C4-2B (cell line): Measurements from ENCODE around the gene CUL2.

Experiments
- ZFX ChIP-seq: fragments of 450-650 bp; IDR thresholded peaks from 2 replicates; pipeline ENCODE4 v1.6.1; 2017
- TF ChIP-seq, protein P1 (sequence below): fragments of 450-650 bp; conservative IDR thresholded peaks from 2 replicates; pipeline ENCODE4 v1.5.1; 2017; ENCODE audit warnings: mild to moderate bottlenecking

DNA sequence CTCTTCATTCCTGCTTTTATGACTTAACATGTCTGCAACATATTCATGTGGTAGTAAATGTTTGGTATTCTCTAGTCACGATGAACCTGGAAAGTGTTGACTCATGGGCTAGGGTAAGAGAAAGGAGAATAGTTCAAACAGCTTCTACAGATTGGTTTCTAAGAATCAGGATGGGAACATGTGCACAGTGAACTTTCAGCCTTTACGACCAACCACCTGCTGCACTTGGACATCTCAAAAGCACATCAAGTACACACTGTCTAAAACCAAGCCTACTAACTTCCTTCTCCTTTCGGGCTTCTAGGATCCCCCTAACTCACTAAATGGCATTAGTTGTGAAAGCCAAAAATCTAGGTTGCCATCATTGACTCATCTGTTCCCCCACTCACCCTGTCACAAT, 85.5 kb downstream of the CUL2 start:
- TF ChIP-seq, protein P1, sequence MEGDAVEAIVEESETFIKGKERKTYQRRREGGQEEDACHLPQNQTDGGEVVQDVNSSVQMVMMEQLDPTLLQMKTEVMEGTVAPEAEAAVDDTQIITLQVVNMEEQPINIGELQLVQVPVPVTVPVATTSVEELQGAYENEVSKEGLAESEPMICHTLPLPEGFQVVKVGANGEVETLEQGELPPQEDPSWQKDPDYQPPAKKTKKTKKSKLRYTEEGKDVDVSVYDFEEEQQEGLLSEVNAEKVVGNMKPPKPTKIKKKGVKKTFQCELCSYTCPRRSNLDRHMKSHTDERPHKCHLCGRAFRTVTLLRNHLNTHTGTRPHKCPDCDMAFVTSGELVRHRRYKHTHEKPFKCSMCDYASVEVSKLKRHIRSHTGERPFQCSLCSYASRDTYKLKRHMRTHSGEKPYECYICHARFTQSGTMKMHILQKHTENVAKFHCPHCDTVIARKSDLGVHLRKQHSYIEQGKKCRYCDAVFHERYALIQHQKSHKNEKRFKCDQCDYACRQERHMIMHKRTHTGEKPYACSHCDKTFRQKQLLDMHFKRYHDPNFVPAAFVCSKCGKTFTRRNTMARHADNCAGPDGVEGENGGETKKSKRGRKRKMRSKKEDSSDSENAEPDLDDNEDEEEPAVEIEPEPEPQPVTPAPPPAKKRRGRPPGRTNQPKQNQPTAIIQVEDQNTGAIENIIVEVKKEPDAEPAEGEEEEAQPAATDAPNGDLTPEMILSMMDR, result no peak
- TF ChIP-seq ZFX, result no peak
